HEK293T (cell line): ENCODE measurements around the gene OR5C1.
"Not testable (repeated sequence)": the region's sequence is repeated elsewhere in the genome, so short reads cannot be mapped to it uniquely, and the experiment has no call there.

ENCODE experiments used
- CTCF ChIA-PET: fragments of 350-600 bp; formaldehyde crosslinking; extraction: SDS; loops from one replicate; lab custom pipeline; 2021; ENCODE audit warnings: antibody characterized with exemption, inconsistent platforms; lab: Yijun Ruan, JAX
- POLR2A ChIA-PET: fragments of 350-600 bp; formaldehyde crosslinking; extraction: SDS; loops from one replicate; lab custom pipeline; 2020; ENCODE audit warnings: antibody characterized with exemption, inconsistent platforms; lab: Yijun Ruan, JAX
- DNase-seq: peaks from one replicate; pipeline ENCODE4 v3.0.0; 2012; ENCODE audit warnings: mixed read lengths; ENCODE audit errors: extremely low spot score
- ARNT ChIP-seq: fragments of 450-650 bp; IDR thresholded peaks from 2 replicates; pipeline ENCODE4 v1.6.1; 2017; ENCODE audit warnings: mild to moderate bottlenecking
- BHLHE40 ChIP-seq: fragments of 450-650 bp; IDR thresholded peaks from 2 replicates; pipeline ENCODE4 v1.6.1; 2016; ENCODE audit warnings: mild to moderate bottlenecking, moderate library complexity, borderline replicate concordance
- CTBP1 ChIP-seq: fragments of 450-650 bp; IDR thresholded peaks from 2 replicates; pipeline ENCODE4 v1.6.1; 2016; ENCODE audit warnings: borderline replicate concordance
- ELF4 ChIP-seq: fragments of 450-650 bp; IDR thresholded peaks from 2 replicates; pipeline ENCODE4 v1.6.1; 2017; ENCODE audit warnings: antibody characterized with exemption
- FOXA1 ChIP-seq: fragments of 450-650 bp; IDR thresholded peaks from 2 replicates; pipeline ENCODE4 v1.6.1; 2016; ENCODE audit warnings: mild to moderate bottlenecking
- FOXK2 ChIP-seq: fragments of 450-650 bp; IDR thresholded peaks from 2 replicates; pipeline ENCODE4 v1.6.1; 2016; ENCODE audit warnings: mild to moderate bottlenecking
- FOXM1 ChIP-seq: fragments of 450-650 bp; IDR thresholded peaks from 2 replicates; pipeline ENCODE4 v1.6.1; 2017; ENCODE audit warnings: mild to moderate bottlenecking, borderline replicate concordance
- HDGF ChIP-seq: fragments of 450-650 bp; IDR thresholded peaks from 2 replicates; pipeline ENCODE4 v1.6.1; 2017; ENCODE audit warnings: antibody characterized with exemption, borderline replicate concordance
- L3MBTL2 ChIP-seq: fragments of 450-650 bp; conservative IDR thresholded peaks from 2 replicates; pipeline ENCODE4 v1.6.1; 2016; ENCODE audit warnings: mild to moderate bottlenecking
- LEF1 ChIP-seq: fragments of 450-650 bp; IDR thresholded peaks from 2 replicates; pipeline ENCODE4 v1.6.1; 2017; ENCODE audit warnings: mild to moderate bottlenecking, borderline replicate concordance
- NFRKB ChIP-seq: fragments of 450-650 bp; IDR thresholded peaks from 2 replicates; pipeline ENCODE4 v1.6.1; 2016; ENCODE audit warnings: mild to moderate bottlenecking, moderate library complexity
- PKNOX1 ChIP-seq: fragments of 450-650 bp; IDR thresholded peaks from 2 replicates; pipeline ENCODE4 v1.6.1; 2016
- SP1 ChIP-seq: fragments of 450-650 bp; IDR thresholded peaks from 2 replicates; pipeline ENCODE4 v1.6.1; 2017
- SUZ12 ChIP-seq: fragments of 450-650 bp; IDR thresholded peaks from 2 replicates; pipeline ENCODE4 v1.6.1; 2016; ENCODE audit warnings: mild to moderate bottlenecking
- TARDBP ChIP-seq: fragments of 450-650 bp; IDR thresholded peaks from 2 replicates; pipeline ENCODE4 v1.6.1; 2016
- ZNF384 ChIP-seq: fragments of 450-650 bp; IDR thresholded peaks from 2 replicates; pipeline ENCODE4 v1.6.1; 2016

Gene OR5C1

GRCh38 chr9:122822056-122822455 is 33.3 kb downstream of the OR5C1 start:
- CTCF ChIA-PET: no interaction called here
- no peak for DNase-seq
- TF ChIP-seq FOXK2: no peak
- TF ChIP-seq ELF4: no peak
- TF ChIP-seq BHLHE40: no peak
- TF ChIP-seq HDGF: no peak
- no peak for TF ChIP-seq ZNF384
- TF ChIP-seq L3MBTL2: no peak
- TF ChIP-seq PKNOX1: no peak
- POLR2A ChIA-PET: no interaction called here

GRCh38 chr9:122822938-122823337 is 34.2 kb downstream of the OR5C1 start:
- no peak for DNase-seq
- CTCF ChIA-PET: interaction anchor here (0.9 kb wide), 1 partner anchor 527 kb away, joined by 4 read pairs; no protein-coding TSS in a partner anchor
- POLR2A ChIA-PET: interaction anchor here (0.7 kb wide), 1 partner anchor 118 kb away, joined by 3 read pairs; no protein-coding TSS in a partner anchor
- TF ChIP-seq ZNF384: no peak
- no peak for TF ChIP-seq FOXA1
- TF ChIP-seq BHLHE40: no peak
- no peak for TF ChIP-seq FOXM1
- TF ChIP-seq CTBP1: no peak
- TF ChIP-seq LEF1: no peak
- no peak for TF ChIP-seq SP1
- no peak for TF ChIP-seq NFRKB
- no peak for TF ChIP-seq HDGF

- TF ChIP-seq HDGF (no peak), SP1 (no peak), L3MBTL2 (no peak), LEF1 (no peak)
- CTCF ChIA-PET: interaction anchor here (0.8 kb wide), 1 partner anchor 16 kb away, joined by 5 read pairs; no protein-coding TSS in a partner anchor
- peak; percentile 22 for DNase-seq
- POLR2A ChIA-PET: interaction anchor here (0.6 to 1.4 kb wide), 6 partner anchors 8 to 113 kb away, joined by 3 to 6 read pairs (median 4); partner anchors contain the start of gene RABGAP1
Measured at GRCh38 chr9:122827761-122828093, 39.0 kb downstream of the OR5C1 start.

GRCh38 chr9:122828965-122829284 is 40.2 kb downstream of the OR5C1 start:
- DNase-seq, CTCF ChIA-PET: not testable (repeated sequence)
- POLR2A ChIA-PET: interaction anchor here (0.9 to 1.4 kb wide), 6 partner anchors 9 to 61 kb away, joined by 3 to 6 read pairs (median 4); no protein-coding TSS in a partner anchor

GRCh38 chr9:122832194-122832593 is 43.5 kb downstream of the OR5C1 start:
- ChIA-PET POLR2A (interaction anchor here (0.8 kb wide), 1 partner anchor 481 kb away, joined by 3 read pairs; no protein-coding TSS in a partner anchor), CTCF (no interaction called here)
- DNase-seq: no peak
- TF ChIP-seq FOXA1: no peak
- TF ChIP-seq TARDBP: no peak
- no peak for TF ChIP-seq ZNF384
- no peak for TF ChIP-seq L3MBTL2
- TF ChIP-seq ARNT: no peak
- TF ChIP-seq LEF1: no peak
- no peak for TF ChIP-seq FOXK2
- no peak for TF ChIP-seq SUZ12
- TF ChIP-seq FOXM1: no peak
- no peak for TF ChIP-seq NFRKB
- no peak for TF ChIP-seq SP1
- TF ChIP-seq BHLHE40: no peak
- TF ChIP-seq ELF4: no peak
- TF ChIP-seq PKNOX1: no peak
- no peak for TF ChIP-seq CTBP1
- no peak for TF ChIP-seq HDGF

GRCh38 chr9:122835313-122835731 is 46.6 kb downstream of the OR5C1 start:
- ChIA-PET POLR2A (no interaction called here), CTCF (no interaction called here)
- no peak for DNase-seq
- TF ChIP-seq CTBP1 (no peak), FOXM1 (no peak), BHLHE40 (no peak)

GRCh38 chr9:122837266-122837850 is 48.6 kb downstream of the OR5C1 start:
- no peak for DNase-seq
- POLR2A ChIA-PET: no interaction called here
- CTCF ChIA-PET: no interaction called here
- TF ChIP-seq NFRKB: no peak
- TF ChIP-seq ELF4: no peak
- no peak for TF ChIP-seq L3MBTL2
- no peak for TF ChIP-seq FOXK2
- TF ChIP-seq HDGF: no peak
- TF ChIP-seq ARNT: no peak
- no peak for TF ChIP-seq CTBP1
- no peak for TF ChIP-seq FOXM1
- no peak for TF ChIP-seq SUZ12
- TF ChIP-seq ZNF384: no peak
- no peak for TF ChIP-seq BHLHE40
- TF ChIP-seq FOXA1: no peak
- no peak for TF ChIP-seq TARDBP
- TF ChIP-seq SP1: no peak
- TF ChIP-seq PKNOX1: no peak
- TF ChIP-seq LEF1: no peak

- DNase-seq, CTCF ChIA-PET: not testable (repeated sequence)
- POLR2A ChIA-PET: interaction anchor here (1.3 kb wide), 1 partner anchor 10 kb away, joined by 5 read pairs; the partner anchor contains the start of gene PDCL
Measured at GRCh38 chr9:122838441-122838840, 49.7 kb downstream of the OR5C1 start.
